PFSK-1 (cell line): ENCODE data around the gene LMAN2.

ENCODE experiments used
- FOXP2 ChIP-seq: optimal IDR thresholded peaks from 2 replicates; pipeline ENCODE3; 2011; ENCODE audit warnings: borderline replicate concordance, control low read depth, inconsistent platforms; ENCODE audit not compliant: insufficient read depth; ENCODE audit errors: extremely low read length, extremely low read depth
- POLR2AphosphoS5 ChIP-seq: IDR thresholded peaks from 2 replicates; pipeline ENCODE4 v1.6.1; 2012; ENCODE audit warnings: low read depth, mild to moderate bottlenecking, control low read depth, low read length, moderate library complexity
- SIN3A ChIP-seq: IDR thresholded peaks from 2 replicates; pipeline ENCODE4 v1.6.1; 2012; ENCODE audit warnings: mild to moderate bottlenecking, low read length, moderate library complexity, borderline replicate concordance; ENCODE audit not compliant: insufficient read depth
- TAF1 ChIP-seq: IDR thresholded peaks from 2 replicates; pipeline ENCODE4 v1.6.1; 2012; ENCODE audit warnings: low read length, control low read depth, borderline replicate concordance; ENCODE audit not compliant: insufficient read depth
- TF ChIP-seq, protein P1 (sequence below), 2 experiments: IDR thresholded peaks; 2 replicates each; pipeline versions ENCODE4 v1.6.1 to v1.8.0; 2011 to 2012; ENCODE audit warnings: low read depth in 2 of 2, low read length in 2 of 2, control low read depth in 1 of 2, inconsistent platforms in 1 of 2, mild to moderate bottlenecking in 1 of 2, moderate library complexity in 1 of 2; ENCODE audit not compliant: insufficient read depth in 1 of 2

LMAN2 gene

DNA sequence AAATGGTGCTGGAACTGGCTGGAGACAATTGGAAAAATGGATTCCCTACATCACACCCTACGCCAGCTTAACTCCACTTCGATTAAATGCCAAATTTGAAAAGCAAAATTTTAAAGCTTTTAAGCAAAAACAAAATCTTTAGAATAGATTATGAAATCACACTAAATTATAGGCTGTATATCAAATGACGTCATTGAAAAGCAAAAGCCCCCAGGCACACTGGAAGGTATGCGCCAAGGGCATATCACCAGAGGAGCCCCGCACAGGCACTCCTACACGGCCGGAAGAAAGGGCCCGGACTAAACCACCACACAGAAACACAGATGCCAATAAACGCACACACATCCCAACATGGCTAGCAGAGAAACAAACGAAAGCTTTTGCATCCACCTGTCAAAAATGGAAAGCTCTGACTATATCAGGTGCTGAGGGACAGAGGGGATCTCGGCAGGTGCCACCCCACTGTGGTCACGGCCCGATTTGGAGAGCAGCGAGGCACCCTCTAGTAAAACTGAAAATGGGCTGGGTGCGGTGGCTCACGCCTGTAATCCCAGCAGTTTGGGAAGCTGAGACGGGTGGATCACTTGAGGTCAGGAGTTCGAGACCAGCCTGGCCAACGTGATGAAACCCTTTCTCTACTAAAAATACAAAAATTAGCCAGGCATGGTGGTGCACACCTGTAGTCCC is 22.8 kb downstream of the LMAN2 start:
- no peak for TF ChIP-seq FOXP2
- no peak for TF ChIP-seq POLR2AphosphoS5
- TF ChIP-seq, protein P1, sequence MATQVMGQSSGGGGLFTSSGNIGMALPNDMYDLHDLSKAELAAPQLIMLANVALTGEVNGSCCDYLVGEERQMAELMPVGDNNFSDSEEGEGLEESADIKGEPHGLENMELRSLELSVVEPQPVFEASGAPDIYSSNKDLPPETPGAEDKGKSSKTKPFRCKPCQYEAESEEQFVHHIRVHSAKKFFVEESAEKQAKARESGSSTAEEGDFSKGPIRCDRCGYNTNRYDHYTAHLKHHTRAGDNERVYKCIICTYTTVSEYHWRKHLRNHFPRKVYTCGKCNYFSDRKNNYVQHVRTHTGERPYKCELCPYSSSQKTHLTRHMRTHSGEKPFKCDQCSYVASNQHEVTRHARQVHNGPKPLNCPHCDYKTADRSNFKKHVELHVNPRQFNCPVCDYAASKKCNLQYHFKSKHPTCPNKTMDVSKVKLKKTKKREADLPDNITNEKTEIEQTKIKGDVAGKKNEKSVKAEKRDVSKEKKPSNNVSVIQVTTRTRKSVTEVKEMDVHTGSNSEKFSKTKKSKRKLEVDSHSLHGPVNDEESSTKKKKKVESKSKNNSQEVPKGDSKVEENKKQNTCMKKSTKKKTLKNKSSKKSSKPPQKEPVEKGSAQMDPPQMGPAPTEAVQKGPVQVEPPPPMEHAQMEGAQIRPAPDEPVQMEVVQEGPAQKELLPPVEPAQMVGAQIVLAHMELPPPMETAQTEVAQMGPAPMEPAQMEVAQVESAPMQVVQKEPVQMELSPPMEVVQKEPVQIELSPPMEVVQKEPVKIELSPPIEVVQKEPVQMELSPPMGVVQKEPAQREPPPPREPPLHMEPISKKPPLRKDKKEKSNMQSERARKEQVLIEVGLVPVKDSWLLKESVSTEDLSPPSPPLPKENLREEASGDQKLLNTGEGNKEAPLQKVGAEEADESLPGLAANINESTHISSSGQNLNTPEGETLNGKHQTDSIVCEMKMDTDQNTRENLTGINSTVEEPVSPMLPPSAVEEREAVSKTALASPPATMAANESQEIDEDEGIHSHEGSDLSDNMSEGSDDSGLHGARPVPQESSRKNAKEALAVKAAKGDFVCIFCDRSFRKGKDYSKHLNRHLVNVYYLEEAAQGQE (IDR thresholded peaks at IDR 0.05; ENCODE audit: insufficient read depth in 1 of 2, low read depth in 2 of 2, low read length in 2 of 2), result no peak
- TF ChIP-seq SIN3A, result no peak
- TF ChIP-seq TAF1, result no peak

DNA sequence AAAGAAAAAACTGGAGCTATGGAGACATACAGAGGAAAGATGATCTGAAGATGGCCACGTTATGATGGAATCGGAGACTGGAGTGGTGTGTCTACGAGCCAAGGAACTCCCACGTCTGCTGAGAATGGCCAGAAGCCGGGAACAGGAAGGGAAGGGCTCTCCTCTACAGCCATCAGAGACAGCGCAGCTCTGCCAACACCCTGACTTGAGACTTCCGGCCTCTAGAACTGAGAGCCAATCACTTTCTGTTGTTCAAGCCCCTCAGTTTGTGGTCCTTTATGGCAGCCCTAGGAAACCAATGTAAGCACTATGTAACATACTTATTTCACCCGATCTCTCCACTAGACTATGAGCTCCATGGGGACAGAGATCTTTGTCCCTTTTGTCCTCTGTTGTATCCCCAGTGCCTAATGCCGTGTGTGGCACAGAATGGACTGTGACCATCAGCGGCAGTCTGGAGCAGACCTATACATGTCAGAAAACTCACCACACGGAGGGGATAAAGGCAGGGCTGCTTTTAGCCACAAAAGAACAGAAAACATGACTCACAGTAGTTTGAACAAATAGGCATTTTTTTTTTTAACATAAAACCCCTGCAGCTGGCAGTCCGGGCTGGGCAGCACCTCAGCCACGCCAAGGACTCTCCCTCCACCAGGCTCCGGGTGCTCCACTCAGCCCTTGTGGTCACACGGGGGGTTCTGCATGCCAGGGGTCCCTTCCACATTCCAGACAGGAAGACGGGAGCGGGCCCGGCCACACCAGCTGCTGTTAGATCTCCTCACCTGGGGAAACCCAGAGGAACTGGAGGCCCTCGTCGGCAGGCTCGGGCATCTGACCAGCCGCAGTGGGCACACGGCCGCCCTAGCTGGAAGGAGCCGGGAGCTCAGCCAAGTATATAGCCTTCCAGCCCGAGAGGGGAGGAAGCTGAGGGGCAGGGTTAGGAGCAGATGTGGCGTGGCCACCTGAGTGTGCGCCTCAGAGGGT is 23.6 kb downstream of the LMAN2 start:
- TF ChIP-seq SIN3A (no peak), FOXP2 (no peak), POLR2AphosphoS5 (no peak), TAF1 (no peak)
- TF ChIP-seq, protein P1 (IDR thresholded peaks at IDR 0.05; ENCODE audit: insufficient read depth in 1 of 2, low read depth in 2 of 2, low read length in 2 of 2), result no peak

DNA sequence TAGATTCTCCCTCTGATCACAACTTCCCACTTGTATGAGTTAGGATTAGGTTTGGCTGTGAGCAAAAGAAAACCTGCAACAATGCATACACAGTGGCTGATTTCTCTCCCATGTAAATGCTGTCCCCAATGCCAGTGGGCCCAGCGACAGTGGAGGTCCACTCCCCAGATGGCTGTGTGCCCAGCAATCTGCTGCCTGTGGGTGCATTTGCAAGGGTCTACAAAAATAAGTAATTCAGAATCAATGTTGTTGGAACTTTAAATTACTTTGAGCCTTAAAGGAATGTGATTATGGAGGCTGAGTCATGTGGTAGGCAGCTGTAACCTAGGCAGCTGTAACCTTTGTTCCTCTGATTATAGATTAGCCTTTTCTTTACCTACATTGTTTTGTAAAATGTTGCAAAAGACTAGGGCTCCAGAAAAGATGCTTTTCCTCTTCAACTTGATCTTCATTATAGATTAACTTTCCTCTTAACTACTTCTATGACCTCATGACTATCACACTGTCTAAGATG is 25.5 kb downstream of the LMAN2 start:
- no peak for TF ChIP-seq TAF1
- TF ChIP-seq POLR2AphosphoS5, result no peak
- no peak for TF ChIP-seq FOXP2
- TF ChIP-seq, protein P1 (IDR thresholded peaks at IDR 0.05; ENCODE audit: insufficient read depth in 1 of 2, low read depth in 2 of 2, low read length in 2 of 2), result no peak
- TF ChIP-seq SIN3A, result no peak

DNA sequence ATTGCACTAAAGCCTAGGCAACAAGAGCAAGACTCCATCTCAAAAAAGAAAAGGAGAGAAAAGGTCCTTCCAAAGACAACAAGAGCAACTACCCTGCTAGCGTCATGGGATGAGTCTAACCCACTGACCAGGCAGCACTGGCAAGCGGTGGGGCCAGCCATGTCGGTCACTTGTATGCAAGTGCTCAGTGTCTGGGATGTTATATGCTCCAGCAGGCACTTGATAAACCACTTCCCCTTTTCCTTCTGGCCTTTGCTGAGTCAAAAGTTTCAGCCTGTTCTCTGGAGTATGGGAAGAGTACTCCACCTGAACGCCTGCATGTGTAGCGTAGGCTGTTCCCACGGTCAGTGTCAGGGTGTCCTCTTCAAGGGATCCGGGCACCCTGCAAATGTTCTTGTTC is 30.6 kb downstream of the LMAN2 start:
- TF ChIP-seq SIN3A (no peak), POLR2AphosphoS5 (no peak), TAF1 (no peak), FOXP2 (no peak)
- TF ChIP-seq, protein P1 (IDR thresholded peaks at IDR 0.05; ENCODE audit: insufficient read depth in 1 of 2, low read depth in 2 of 2, low read length in 2 of 2), result no peak
